Astrocyte (in vitro differentiated cells and primary cell): ENCODE measurements around the gene CYP2C19.

ENCODE experiments used
- EZH2 ChIP-seq: IDR thresholded peaks from 2 replicates; pipeline ENCODE4 v1.6.1; 2012; ENCODE audit warnings: mild to moderate bottlenecking, low read length, inconsistent platforms; ENCODE audit not compliant: insufficient read depth
- TF ChIP-seq, protein P1 (sequence below): IDR thresholded peaks from 2 replicates; pipeline ENCODE4 v1.5.1; 2011; ENCODE audit warnings: low read depth, mild to moderate bottlenecking, inconsistent platforms, low read length, moderate library complexity; ENCODE audit not compliant: insufficient read depth

- TF ChIP-seq, protein P1, sequence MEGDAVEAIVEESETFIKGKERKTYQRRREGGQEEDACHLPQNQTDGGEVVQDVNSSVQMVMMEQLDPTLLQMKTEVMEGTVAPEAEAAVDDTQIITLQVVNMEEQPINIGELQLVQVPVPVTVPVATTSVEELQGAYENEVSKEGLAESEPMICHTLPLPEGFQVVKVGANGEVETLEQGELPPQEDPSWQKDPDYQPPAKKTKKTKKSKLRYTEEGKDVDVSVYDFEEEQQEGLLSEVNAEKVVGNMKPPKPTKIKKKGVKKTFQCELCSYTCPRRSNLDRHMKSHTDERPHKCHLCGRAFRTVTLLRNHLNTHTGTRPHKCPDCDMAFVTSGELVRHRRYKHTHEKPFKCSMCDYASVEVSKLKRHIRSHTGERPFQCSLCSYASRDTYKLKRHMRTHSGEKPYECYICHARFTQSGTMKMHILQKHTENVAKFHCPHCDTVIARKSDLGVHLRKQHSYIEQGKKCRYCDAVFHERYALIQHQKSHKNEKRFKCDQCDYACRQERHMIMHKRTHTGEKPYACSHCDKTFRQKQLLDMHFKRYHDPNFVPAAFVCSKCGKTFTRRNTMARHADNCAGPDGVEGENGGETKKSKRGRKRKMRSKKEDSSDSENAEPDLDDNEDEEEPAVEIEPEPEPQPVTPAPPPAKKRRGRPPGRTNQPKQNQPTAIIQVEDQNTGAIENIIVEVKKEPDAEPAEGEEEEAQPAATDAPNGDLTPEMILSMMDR = no peak
- no peak for TF ChIP-seq EZH2
Observed at GRCh38 chr10:94785211-94785610, 22.7 kb downstream of the CYP2C19 start.
